Prostate gland (tissue), 2 donors: ENCODE data around the gene C18orf54. TPM values are rescaled to one million over a fixed set of nuclear protein-coding genes. Genes with fewer than 3 reads are reported as not detected.

ENCODE experiments used
- DNase-seq: peaks from one replicate; pipeline ENCODE4 v3.0.0-alpha.2; 2019; ENCODE audit warnings: low spot score
- H3K27ac ChIP-seq, 2 donors: fragments of 200-600 bp; sonication (generic); 2 replicates each; pipeline ENCODE4 v1.5.1; 2017 to 2019
- H3K27me3 ChIP-seq: fragments of 200-600 bp; sonication (generic); replicated peaks from 2 replicates; pipeline ENCODE4 v1.5.1; 2019; ENCODE audit not compliant: insufficient read depth
- H3K36me3 ChIP-seq, 2 donors: fragments of 200-600 bp; sonication (generic); 1 replicate in 1 of 2; 2 replicates in 1 of 2; pipeline versions ENCODE4 v1.5.1 to v1.8.1; 2017 to 2019
- H3K4me1 ChIP-seq: fragments of 200-600 bp; sonication (generic); replicated peaks from 2 replicates; pipeline ENCODE4 v1.5.1; 2019
- H3K4me3 ChIP-seq, 2 donors: fragments of 200-600 bp; sonication (generic); 2 replicates each; pipeline ENCODE4 v1.5.1; 2017 to 2019
- H3K9me3 ChIP-seq: fragments of 200-600 bp; sonication (generic); 2 replicates; pipeline ENCODE4 v1.5.1; 2017
- CTCF ChIP-seq, 4 experiments: fragments of 200-600 bp in 2 of 4; fragments of 450-650 bp in 2 of 4; sonication (generic) in 2 of 4; IDR thresholded peaks; 1 replicate in 3 of 4; 2 replicates in 1 of 4; pipeline ENCODE4 v1.5.1; 2016 to 2019; ENCODE audit warnings: antibody characterized with exemption in 4 of 4, mild to moderate bottlenecking in 2 of 4, moderate library complexity in 2 of 4
- POLR2A ChIP-seq: fragments of 450-650 bp; IDR thresholded peaks from one replicate; pipeline ENCODE4 v1.6.1; 2016; ENCODE audit warnings: antibody characterized with exemption, mild to moderate bottlenecking
- POLR2AphosphoS5 ChIP-seq: sonication (generic); formaldehyde crosslinking; IDR thresholded peaks from one replicate; pipeline ENCODE4 v1.6.1; 2017; ENCODE audit warnings: antibody characterized with exemption
- WGBS: methylation state at CpG from one replicate; pipeline ENCODE4 v1.1.5; 2018; 5-methylcytosine and 5-hydroxymethylcytosine counted together
- intact Hi-C: fragments of 100-400 bp; cut with DNase I; formaldehyde crosslinking; loops from one replicate; pipeline ENCODE4 v1.14.2; 2022
- total RNA-seq, 2 donors: library from RNA; depleted of rRNA; stranded (reverse); fragments of >200 nt; gene quantifications; one replicate each; pipeline ENCODE4 v1.1.0, GENCODE V29; 2016

Gene C18orf54
- total RNA-seq, 2 donors from 2014 or later: 1.3 to 5.6 TPM

GRCh38 chr18:54387631-54388030 is 29.9 kb downstream of the C18orf54 start:
- H3K27me3 ChIP-seq: no peaks in the 10 kb centered on the region
- intact Hi-C loops: no loop called here
- TF ChIP-seq POLR2AphosphoS5 (no peak), CTCF (IDR thresholded peaks at IDR 0.05) (no peak), POLR2A (no peak)
- no peak overlapping the region for H3K4me3 ChIP-seq
- H3K4me1 ChIP-seq: no peaks in the 10 kb centered on the region
- WGBS: 97% methylated on average over 3 of the region's 3 CpGs
- no peaks in the 10 kb centered on the region for H3K36me3 ChIP-seq
- H3K27ac ChIP-seq: no peak overlapping the region
- DNase-seq: no peak
- H3K9me3 ChIP-seq: no peaks in the 10 kb centered on the region

- no peaks in the 10 kb centered on the region for H3K9me3 ChIP-seq
- 53% methylated on average over 6 of the region's 6 CpGs for WGBS
- intact Hi-C loops: no loop called here
- TF ChIP-seq CTCF (IDR thresholded peaks at IDR 0.05) (no peak), POLR2AphosphoS5 (no peak), POLR2A (no peak)
- H3K27me3 ChIP-seq: no peaks in the 10 kb centered on the region
- no peak for DNase-seq
- H3K4me1 ChIP-seq: no peaks in the 10 kb centered on the region
- no peaks in the 10 kb centered on the region for H3K36me3 ChIP-seq
- no peak overlapping the region for H3K27ac ChIP-seq
- no peak overlapping the region for H3K4me3 ChIP-seq
These were observed 30.8 kb downstream of the C18orf54 start for GRCh38 chr18:54388203-54389142.

GRCh38 chr18:54389143-54389505 is 31.4 kb downstream of the C18orf54 start:
- Histone ChIP-seq H3K36me3 (no peaks in the 10 kb centered on the region), H3K4me3 (no peak overlapping the region), H3K4me1 (no peaks in the 10 kb centered on the region), H3K9me3 (no peaks in the 10 kb centered on the region), H3K27me3 (no peaks in the 10 kb centered on the region), H3K27ac (no peak overlapping the region)
- intact Hi-C loops: no loop called here
- WGBS: 47% methylated on average over 2 of the region's 2 CpGs
- TF ChIP-seq CTCF (IDR thresholded peaks at IDR 0.05): no peak
- no peak for TF ChIP-seq POLR2AphosphoS5
- TF ChIP-seq POLR2A: no peak
- no peak for DNase-seq

- Histone ChIP-seq H3K9me3 (no peaks in the 10 kb centered on the region), H3K27me3 (no peaks in the 10 kb centered on the region), H3K4me3 (no peak overlapping the region), H3K4me1 (no peaks in the 10 kb centered on the region), H3K27ac (no peak overlapping the region), H3K36me3 (no peaks in the 10 kb centered on the region)
- intact Hi-C loops: loop anchor here (10.0 kb wide), 2 partner anchors 284 to 594 kb away; no protein-coding TSS in a partner anchor
- TF ChIP-seq CTCF (IDR thresholded peaks at IDR 0.05): no peak
- TF ChIP-seq POLR2AphosphoS5: no peak
- TF ChIP-seq POLR2A: no peak
- 31% methylated on average over 3 of the region's 3 CpGs for WGBS
- DNase-seq: no peak
These were observed 33.1 kb downstream of the C18orf54 start for GRCh38 chr18:54390838-54391237.
